Spinal cord (tissue), 10 donors: ENCODE results near the gene SH3BGRL2. TPM values are rescaled to one million over a fixed set of nuclear protein-coding genes. Genes with fewer than 3 reads are reported as not detected.
"Not testable (repeated sequence)": the region's sequence is repeated elsewhere in the genome, so short reads cannot be mapped to it uniquely, and the experiment has no call there.

Experiments used
- DNase-seq, 6 donors: peaks; one replicate each; pipeline versions ENCODE4 v3.0.0 to v3.0.0-alpha.2; 2013 to 2015; ENCODE audit warnings: low spot score in 6 of 6, low read depth in 4 of 6
- H3K27ac ChIP-seq: one replicate; pipeline ENCODE4 v1.5.1; 2013; ENCODE audit warnings: low read depth, low read length, control low read depth
- H3K27me3 ChIP-seq: one replicate; pipeline ENCODE4 v1.6.1; 2013; ENCODE audit warnings: low read length; ENCODE audit not compliant: control insufficient read depth, insufficient read depth
- H3K36me3 ChIP-seq: one replicate; pipeline ENCODE4 v1.6.1; 2013; ENCODE audit warnings: low read length; ENCODE audit not compliant: control insufficient read depth, insufficient read depth
- H3K4me1 ChIP-seq: one replicate; pipeline ENCODE4 v1.6.1; 2013; ENCODE audit warnings: low read length; ENCODE audit not compliant: control insufficient read depth, insufficient read depth
- H3K4me3 ChIP-seq: one replicate; pipeline ENCODE4 v1.5.1; 2013; ENCODE audit warnings: low read depth, low read length, control low read depth
- H3K9me3 ChIP-seq: one replicate; pipeline ENCODE4 v1.6.1; 2013; ENCODE audit warnings: low read length; ENCODE audit not compliant: control insufficient read depth, insufficient read depth
- WGBS: methylation state at CpG from one replicate; pipeline ENCODE4 v1.1.5; 2013; ENCODE audit warnings: missing lambda C conversion rate; ENCODE audit not compliant: insufficient coverage; 5-methylcytosine and 5-hydroxymethylcytosine counted together
- polyA plus RNA-seq, 2 donors: library from polyadenylated mRNA; unstranded; fragments of 120-200 nt; gene quantifications; one replicate each; pipeline ENCODE4 v1.2.1, GENCODE V29; 2013; ENCODE audit not compliant: insufficient read length in 2 of 2
- total RNA-seq, 2 donors: library from RNA; depleted of rRNA in 1 of 2; stranded (reverse); fragments of 120-200 nt in 1 of 2; fragments of >200 nt in 1 of 2; gene quantifications; one replicate each; pipeline versions ENCODE4 v1.2.3 to v1.2.4, GENCODE V29; 2013 to 2014
- donor health status: healthy.

Gene SH3BGRL2
- total and polyA plus RNA-seq, 4 donors, result 23.8 to 55.9 (median 29.7) TPM

DNA sequence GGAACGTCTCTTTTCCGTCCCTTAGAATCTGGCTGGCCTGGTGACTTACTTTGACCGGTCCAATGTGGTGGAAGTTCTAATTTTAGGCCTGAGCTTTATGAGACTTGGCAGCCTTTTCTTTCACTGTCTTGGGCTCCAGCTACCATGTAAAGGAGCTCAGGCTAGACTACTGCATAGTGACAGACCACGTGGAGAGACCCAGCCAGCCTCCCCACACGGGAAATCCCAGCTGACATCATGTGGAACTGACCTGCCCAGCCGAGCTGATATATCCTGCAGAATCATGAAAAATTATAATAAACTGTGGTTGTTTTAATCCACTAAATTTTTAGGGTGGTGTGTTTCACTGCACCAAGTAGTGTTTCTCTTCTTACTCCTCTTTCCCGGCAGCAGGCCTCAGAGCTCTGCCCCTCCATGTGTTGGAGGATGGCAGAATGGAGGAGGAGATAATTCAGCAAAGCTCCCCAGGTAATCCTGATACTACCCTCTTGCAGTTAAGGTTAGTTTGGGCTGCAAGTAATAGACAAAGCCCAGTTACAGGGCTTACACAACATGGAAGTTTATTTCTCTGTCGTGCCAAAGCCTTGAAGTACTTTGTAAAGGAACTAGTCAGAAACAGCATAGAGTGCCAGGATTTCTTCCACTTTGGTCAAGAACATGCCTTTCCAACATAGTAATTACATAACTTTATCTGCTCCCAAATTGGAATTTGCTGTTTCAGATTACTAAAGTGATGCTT is 87.5 kb downstream of the SH3BGRL2 start:
- Histone ChIP-seq H3K4me1 (no peaks in the 10 kb centered on the region), H3K27ac (no peak overlapping the region), H3K27me3 (no peaks in the 10 kb centered on the region), H3K4me3 (no peak overlapping the region), H3K36me3 (no peaks in the 10 kb centered on the region), H3K9me3 (no peaks in the 10 kb centered on the region)
- WGBS, result 83% methylated on average over 1 of the region's 8 CpGs
- DNase-seq, result no peak

- Histone ChIP-seq H3K27ac (no peak overlapping the region), H3K4me3 (no peak overlapping the region), H3K27me3 (no peaks in the 10 kb centered on the region), H3K9me3 (no peaks in the 10 kb centered on the region), H3K36me3 (no peaks in the 10 kb centered on the region), H3K4me1 (no peaks in the 10 kb centered on the region)
- DNase-seq, result no peak
- WGBS, result 83% methylated on average over 5 of the region's 6 CpGs
Measured at GRCh38 chr6:79719248-79719960, 88.3 kb downstream of the SH3BGRL2 start.

DNA sequence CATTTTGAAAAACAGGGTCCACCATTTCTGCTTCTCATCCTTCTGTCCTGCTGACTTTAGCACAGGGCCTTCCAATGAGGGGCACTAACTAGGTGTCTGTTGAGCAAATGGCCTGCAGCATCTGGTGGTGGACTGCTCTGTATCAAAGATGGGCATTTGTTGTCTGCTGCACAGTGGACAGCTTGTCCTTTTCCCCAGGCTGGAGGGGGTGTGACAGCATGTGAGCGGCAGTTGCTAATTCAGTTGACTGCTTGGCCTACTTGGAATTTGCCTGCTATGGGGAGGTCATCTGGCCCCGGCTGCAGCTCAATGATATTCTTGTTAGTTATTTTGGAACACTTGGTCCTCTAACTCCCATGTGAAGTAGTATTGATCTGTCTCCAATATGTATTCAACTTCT is 93.7 kb downstream of the SH3BGRL2 start:
- WGBS, result no CpG with 5 or more reads among the region's 2 CpGs
- H3K4me3 ChIP-seq, result no peak overlapping the region
- H3K27me3 ChIP-seq, result no peaks in the 10 kb centered on the region
- DNase-seq, result no peak
- H3K4me1 ChIP-seq, result no peaks in the 10 kb centered on the region
- H3K36me3 ChIP-seq, result no peaks in the 10 kb centered on the region
- no peak overlapping the region for H3K27ac ChIP-seq
- H3K9me3 ChIP-seq, result no peaks in the 10 kb centered on the region

DNA sequence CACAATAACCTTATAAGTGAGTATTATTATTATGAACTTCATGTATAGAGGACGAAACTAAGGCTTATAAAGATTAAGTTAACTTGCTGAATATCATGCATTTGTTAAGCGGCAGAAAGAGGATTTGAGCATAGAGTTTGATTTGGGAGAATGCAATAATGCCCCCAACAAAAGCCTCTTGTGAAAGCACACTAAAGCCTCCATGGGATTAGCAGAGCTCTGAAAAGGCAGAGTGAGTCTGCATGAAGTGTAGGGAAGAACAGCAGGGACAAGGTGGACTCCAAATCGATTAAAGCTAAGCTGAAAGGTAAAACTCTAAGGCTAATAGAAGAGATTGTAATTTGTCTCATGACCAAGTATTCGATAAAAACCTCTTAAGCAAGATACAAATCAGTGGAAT is 100.3 kb downstream of the SH3BGRL2 start:
- Histone ChIP-seq H3K27me3 (no peaks in the 10 kb centered on the region), H3K4me3 (no peak overlapping the region), H3K27ac (no peak overlapping the region), H3K4me1 (no peaks in the 10 kb centered on the region), H3K36me3 (no peaks in the 10 kb centered on the region), H3K9me3 (no peaks in the 10 kb centered on the region)
- no peak for DNase-seq
- 67% methylated on average over 1 of the region's 4 CpGs for WGBS

DNA sequence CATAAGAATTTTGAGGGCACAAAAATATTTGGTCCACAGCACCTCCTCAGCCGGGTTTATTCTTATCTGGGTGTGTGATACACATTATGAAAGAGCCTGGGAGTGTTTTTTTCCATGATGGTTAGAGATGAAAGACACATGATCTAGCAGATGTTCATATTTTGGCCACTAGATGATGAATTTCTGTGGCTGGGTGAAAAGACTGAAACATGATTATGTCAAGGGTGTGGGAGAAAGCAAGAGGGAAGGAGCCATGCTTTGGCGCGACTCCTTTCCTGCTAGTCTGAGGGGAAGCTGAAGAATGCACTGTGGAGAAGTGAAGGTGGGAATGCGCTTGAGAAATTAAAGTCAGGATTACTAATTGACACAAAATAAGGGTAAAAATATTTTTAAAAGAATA is 102.3 kb downstream of the SH3BGRL2 start:
- WGBS, result 92% methylated on average over 3 of the region's 4 CpGs
- Histone ChIP-seq H3K9me3 (no peaks in the 10 kb centered on the region), H3K36me3 (no peaks in the 10 kb centered on the region), H3K27ac (no peak overlapping the region), H3K4me1 (no peaks in the 10 kb centered on the region), H3K27me3 (no peaks in the 10 kb centered on the region), H3K4me3 (no peak overlapping the region)
- DNase-seq, result no peak

DNA sequence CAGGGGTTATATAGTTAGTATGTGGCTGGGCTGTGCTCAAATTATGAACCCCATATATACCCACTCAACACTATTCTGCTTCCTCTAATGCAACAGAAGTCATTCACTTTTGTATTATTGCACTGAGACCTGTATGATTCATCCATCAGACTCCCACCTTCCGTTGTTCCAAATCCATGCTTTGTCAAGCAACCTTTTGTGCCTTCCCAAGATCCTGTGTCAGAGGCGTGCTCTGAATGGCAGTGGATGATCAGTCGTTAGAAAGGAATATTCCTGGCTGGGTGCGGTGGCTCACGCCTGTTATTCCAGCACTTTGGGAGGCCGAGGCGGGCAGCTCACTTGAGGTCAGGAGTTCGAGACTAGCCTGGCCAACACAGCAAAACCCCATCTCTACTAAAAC is 103.2 kb downstream of the SH3BGRL2 start:
- H3K36me3 ChIP-seq, result no peaks in the 10 kb centered on the region
- WGBS, result 100% methylated on average over 3 of the region's 8 CpGs
- H3K4me1 ChIP-seq, result no peaks in the 10 kb centered on the region
- H3K27me3 ChIP-seq, result no peaks in the 10 kb centered on the region
- no peak overlapping the region for H3K4me3 ChIP-seq
- no peak for DNase-seq
- H3K27ac ChIP-seq, result no peak overlapping the region
- peaks cover 1% of the 10 kb centered on the region for H3K9me3 ChIP-seq

DNA sequence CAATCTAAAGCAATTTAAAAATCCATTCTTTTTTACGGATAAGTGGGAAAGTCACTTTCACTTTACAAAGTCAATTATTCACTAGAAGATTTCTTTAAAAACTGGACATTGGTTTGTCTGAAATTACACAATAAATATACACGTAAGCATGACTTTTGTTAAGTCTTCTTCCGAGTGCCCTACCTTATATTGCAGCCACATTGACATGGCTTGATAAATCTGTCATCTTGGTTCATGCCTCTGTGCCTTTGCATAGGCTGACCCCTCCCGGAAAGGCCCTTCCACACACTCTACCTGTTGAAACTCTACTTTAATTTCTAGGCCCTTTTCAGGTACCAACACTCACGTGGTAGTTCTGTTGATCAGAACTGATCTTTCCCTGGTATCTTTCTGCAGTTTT is 104.1 kb downstream of the SH3BGRL2 start:
- Histone ChIP-seq H3K4me3 (no peak overlapping the region), H3K4me1 (no peaks in the 10 kb centered on the region), H3K9me3 (peaks cover 1% of the 10 kb centered on the region), H3K27ac (no peak overlapping the region), H3K36me3 (no peaks in the 10 kb centered on the region), H3K27me3 (no peaks in the 10 kb centered on the region)
- WGBS, result 100% methylated on average over 3 of the region's 5 CpGs
- no peak for DNase-seq

DNA sequence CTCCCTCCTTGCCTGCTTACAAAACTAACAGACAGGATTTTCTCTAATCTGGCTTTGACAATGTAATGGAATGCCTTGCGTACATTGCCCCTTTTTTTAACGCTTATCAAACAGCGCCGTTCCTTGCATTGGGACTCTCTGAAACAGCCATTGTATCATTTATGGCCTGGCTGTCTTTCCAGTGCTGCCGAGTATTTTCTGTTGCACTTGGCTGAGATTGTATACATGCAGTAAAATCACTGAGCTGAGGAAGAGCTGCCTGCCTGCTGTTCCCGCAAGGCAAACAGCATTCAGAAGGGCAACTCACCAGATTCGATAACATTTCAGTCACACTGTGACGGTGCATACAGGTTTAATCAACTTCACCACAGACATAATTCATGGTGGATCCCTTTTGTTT is 106.0 kb downstream of the SH3BGRL2 start:
- Histone ChIP-seq H3K4me1 (no peaks in the 10 kb centered on the region), H3K27ac (peak overlapping the region; percentile 25), H3K27me3 (no peaks in the 10 kb centered on the region), H3K4me3 (peak overlapping the region; percentile 26), H3K36me3 (no peaks in the 10 kb centered on the region), H3K9me3 (peaks cover 1% of the 10 kb centered on the region)
- 6% methylated on average over 8 of the region's 8 CpGs for WGBS
- peak in 5 of 6 donors; percentile 38 to 94 (median 60) for DNase-seq

DNA sequence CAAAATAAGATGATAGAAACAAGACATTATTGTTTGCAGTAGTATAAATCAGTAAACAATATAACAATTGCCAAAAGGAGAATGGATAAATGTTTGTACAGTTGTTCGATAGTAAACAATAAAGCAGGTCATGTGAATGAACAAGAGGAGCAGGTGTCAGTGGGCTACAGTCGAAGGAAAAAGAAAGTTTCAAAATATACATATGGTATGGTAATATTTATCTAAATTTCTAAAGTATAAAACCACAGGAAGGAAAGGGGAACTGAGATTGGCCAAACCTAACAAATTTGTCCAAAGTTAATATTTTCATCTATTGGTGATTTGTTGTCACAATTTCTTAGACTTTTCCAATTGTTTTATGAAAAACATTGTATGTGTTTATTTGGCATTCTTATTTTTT is 110.9 kb downstream of the SH3BGRL2 start:
- H3K27ac ChIP-seq, result no peak overlapping the region
- no peaks in the 10 kb centered on the region for H3K4me1 ChIP-seq
- H3K9me3 ChIP-seq, result peaks cover 1% of the 10 kb centered on the region
- no peak overlapping the region for H3K4me3 ChIP-seq
- no peak for DNase-seq
- no peaks in the 10 kb centered on the region for H3K27me3 ChIP-seq
- no peaks in the 10 kb centered on the region for H3K36me3 ChIP-seq
- no CpG with 5 or more reads among the region's 2 CpGs for WGBS

- not testable (repeated sequence) for H3K9me3 ChIP-seq, H3K27me3 ChIP-seq, H3K36me3 ChIP-seq, H3K27ac ChIP-seq, DNase-seq, H3K4me1 ChIP-seq, H3K4me3 ChIP-seq
- 80% methylated on average over 2 of the region's 2 CpGs for WGBS
Measured at GRCh38 chr6:79745282-79745681, 114.2 kb downstream of the SH3BGRL2 start.
